Prostate gland (tissue), 2 donors: ENCODE data around the gene SCN5A. TPM values are rescaled to one million over a fixed set of nuclear protein-coding genes. Genes with fewer than 3 reads are reported as not detected.

Source experiments
- DNase-seq: peaks from one replicate; pipeline ENCODE4 v3.0.0-alpha.2; 2019; ENCODE audit warnings: low spot score
- H3K27ac ChIP-seq, 2 donors: fragments of 200-600 bp; sonication (generic); 2 replicates each; pipeline ENCODE4 v1.5.1; 2017 to 2019
- H3K27me3 ChIP-seq: fragments of 200-600 bp; sonication (generic); replicated peaks from 2 replicates; pipeline ENCODE4 v1.5.1; 2019; ENCODE audit not compliant: insufficient read depth
- H3K36me3 ChIP-seq, 2 donors: fragments of 200-600 bp; sonication (generic); 1 replicate in 1 of 2; 2 replicates in 1 of 2; pipeline versions ENCODE4 v1.5.1 to v1.8.1; 2017 to 2019
- H3K4me1 ChIP-seq: fragments of 200-600 bp; sonication (generic); replicated peaks from 2 replicates; pipeline ENCODE4 v1.5.1; 2019
- H3K4me3 ChIP-seq, 2 donors: fragments of 200-600 bp; sonication (generic); 2 replicates each; pipeline ENCODE4 v1.5.1; 2017 to 2019
- H3K9me3 ChIP-seq: fragments of 200-600 bp; sonication (generic); 2 replicates; pipeline ENCODE4 v1.5.1; 2017
- POLR2A ChIP-seq: fragments of 450-650 bp; IDR thresholded peaks from one replicate; pipeline ENCODE4 v1.6.1; 2016; ENCODE audit warnings: antibody characterized with exemption, mild to moderate bottlenecking
- POLR2AphosphoS5 ChIP-seq: sonication (generic); formaldehyde crosslinking; IDR thresholded peaks from one replicate; pipeline ENCODE4 v1.6.1; 2017; ENCODE audit warnings: antibody characterized with exemption
- WGBS: methylation state at CpG from one replicate; pipeline ENCODE4 v1.1.5; 2018; 5-methylcytosine and 5-hydroxymethylcytosine counted together
- intact Hi-C: fragments of 100-400 bp; cut with DNase I; formaldehyde crosslinking; loops from one replicate; pipeline ENCODE4 v1.14.2; 2022
- total RNA-seq, 2 donors: library from RNA; depleted of rRNA; stranded (reverse); fragments of >200 nt; gene quantifications; one replicate each; pipeline ENCODE4 v1.1.0, GENCODE V29; 2016
- TF ChIP-seq, protein P1 (sequence below), 4 experiments: fragments of 200-600 bp in 2 of 4; fragments of 450-650 bp in 2 of 4; sonication (generic) in 2 of 4; IDR thresholded peaks; 1 replicate in 3 of 4; 2 replicates in 1 of 4; pipeline ENCODE4 v1.5.1; 2016 to 2019; ENCODE audit warnings: antibody characterized with exemption in 4 of 4, mild to moderate bottlenecking in 2 of 4, moderate library complexity in 2 of 4

Gene SCN5A
- total RNA-seq, 2 donors from 2014 or later: 0.23 to 1.5 TPM

DNA sequence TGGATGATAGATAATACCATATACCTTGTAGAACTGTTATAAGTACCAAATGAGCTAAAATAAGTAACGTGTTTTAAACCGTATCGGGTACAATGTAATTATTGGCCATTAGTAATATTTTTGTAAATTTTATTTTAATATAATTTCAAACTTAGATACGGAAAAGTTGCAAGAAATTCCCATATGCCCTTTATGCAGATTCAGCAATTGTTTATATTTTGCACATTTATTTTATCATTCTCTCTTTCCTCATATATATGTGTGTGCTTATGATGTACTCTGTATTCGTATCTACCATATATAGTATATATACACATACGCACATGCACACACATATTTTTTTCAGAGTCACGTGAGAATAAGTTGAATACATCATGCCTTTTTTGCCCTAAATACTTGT is 114.9 kb downstream of the SCN5A start:
- intact Hi-C loops: loop anchor here (5.0 kb wide), 1 partner anchor 113 kb away; the partner anchor contains the start of gene SCN5A
- 98% methylated on average over 7 of the region's 7 CpGs for WGBS
- Histone ChIP-seq H3K4me1 (no peaks in the 10 kb centered on the region), H3K27me3 (no peaks in the 10 kb centered on the region), H3K4me3 (no peak overlapping the region), H3K9me3 (no peaks in the 10 kb centered on the region), H3K36me3 (no peaks in the 10 kb centered on the region), H3K27ac (no peak overlapping the region)
- no peak for DNase-seq
- TF ChIP-seq POLR2A (no peak), POLR2AphosphoS5 (no peak)
- TF ChIP-seq, protein P1, sequence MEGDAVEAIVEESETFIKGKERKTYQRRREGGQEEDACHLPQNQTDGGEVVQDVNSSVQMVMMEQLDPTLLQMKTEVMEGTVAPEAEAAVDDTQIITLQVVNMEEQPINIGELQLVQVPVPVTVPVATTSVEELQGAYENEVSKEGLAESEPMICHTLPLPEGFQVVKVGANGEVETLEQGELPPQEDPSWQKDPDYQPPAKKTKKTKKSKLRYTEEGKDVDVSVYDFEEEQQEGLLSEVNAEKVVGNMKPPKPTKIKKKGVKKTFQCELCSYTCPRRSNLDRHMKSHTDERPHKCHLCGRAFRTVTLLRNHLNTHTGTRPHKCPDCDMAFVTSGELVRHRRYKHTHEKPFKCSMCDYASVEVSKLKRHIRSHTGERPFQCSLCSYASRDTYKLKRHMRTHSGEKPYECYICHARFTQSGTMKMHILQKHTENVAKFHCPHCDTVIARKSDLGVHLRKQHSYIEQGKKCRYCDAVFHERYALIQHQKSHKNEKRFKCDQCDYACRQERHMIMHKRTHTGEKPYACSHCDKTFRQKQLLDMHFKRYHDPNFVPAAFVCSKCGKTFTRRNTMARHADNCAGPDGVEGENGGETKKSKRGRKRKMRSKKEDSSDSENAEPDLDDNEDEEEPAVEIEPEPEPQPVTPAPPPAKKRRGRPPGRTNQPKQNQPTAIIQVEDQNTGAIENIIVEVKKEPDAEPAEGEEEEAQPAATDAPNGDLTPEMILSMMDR (IDR thresholded peaks at IDR 0.05): no peak

GRCh38 chr3:38534180-38534579 is 115.3 kb downstream of the SCN5A start:
- TF ChIP-seq POLR2A (no peak), POLR2AphosphoS5 (no peak)
- TF ChIP-seq, protein P1 (IDR thresholded peaks at IDR 0.05): no peak
- 90% methylated on average over 2 of the region's 2 CpGs for WGBS
- no peaks in the 10 kb centered on the region for H3K9me3 ChIP-seq
- no peak for DNase-seq
- no peak overlapping the region for H3K27ac ChIP-seq
- H3K4me3 ChIP-seq: no peak overlapping the region
- H3K4me1 ChIP-seq: no peaks in the 10 kb centered on the region
- intact Hi-C loops: loop anchor here (5.0 kb wide), 1 partner anchor 113 kb away; the partner anchor contains the start of gene SCN5A
- H3K36me3 ChIP-seq: no peaks in the 10 kb centered on the region
- no peaks in the 10 kb centered on the region for H3K27me3 ChIP-seq

DNA sequence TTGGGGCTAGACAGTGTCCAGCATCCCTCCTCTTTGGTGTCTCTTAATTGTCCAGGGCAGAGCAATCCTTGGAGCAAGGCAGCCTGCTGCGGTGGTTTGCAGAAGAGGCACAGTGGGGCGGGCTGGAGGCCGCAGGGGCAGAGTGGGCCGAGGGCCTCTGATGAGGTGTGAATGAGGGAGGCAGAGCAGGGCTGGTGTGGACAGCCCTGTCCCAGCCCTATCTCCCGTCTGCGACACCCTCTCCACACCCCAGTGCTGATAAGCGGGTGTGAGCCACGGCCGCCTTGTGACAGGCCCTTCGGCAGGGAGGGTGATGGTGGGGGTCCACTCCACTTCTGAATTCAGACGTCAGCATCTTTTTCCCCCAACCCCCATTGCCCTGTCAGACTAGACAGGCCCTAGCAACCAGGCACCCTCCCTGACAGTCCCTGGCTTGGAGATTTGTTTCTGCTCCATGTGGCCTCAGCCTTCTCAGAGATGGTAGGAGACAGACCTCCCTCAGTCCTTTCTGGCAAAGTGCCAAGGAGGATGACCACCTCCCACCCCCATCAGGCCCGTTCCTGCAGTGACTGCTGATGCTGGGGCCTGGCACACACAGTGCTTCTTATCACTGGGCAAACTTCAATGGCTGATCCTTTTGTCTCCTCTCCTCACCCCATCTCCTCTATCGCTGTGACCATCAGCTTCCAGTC is 116.1 kb downstream of the SCN5A start:
- no peaks in the 10 kb centered on the region for H3K36me3 ChIP-seq
- intact Hi-C loops: loop anchor here (5.0 kb wide), 1 partner anchor 114 kb away; the partner anchor contains the start of gene SCN5A

GRCh38 chr3:38532529-38532928 is 117.0 kb downstream of the SCN5A start:
- TF ChIP-seq, protein P1 (IDR thresholded peaks at IDR 0.05): no peak
- TF ChIP-seq POLR2AphosphoS5: no peak
- TF ChIP-seq POLR2A: no peak
- no peaks in the 10 kb centered on the region for H3K4me1 ChIP-seq
- H3K9me3 ChIP-seq: no peaks in the 10 kb centered on the region
- 86% methylated on average over 3 of the region's 3 CpGs for WGBS
- H3K36me3 ChIP-seq: no peaks in the 10 kb centered on the region
- no peak overlapping the region for H3K27ac ChIP-seq
- intact Hi-C loops: loop anchor here (5.0 kb wide), 1 partner anchor 115 kb away; the partner anchor contains the start of gene SCN5A
- H3K4me3 ChIP-seq: no peak overlapping the region
- no peak for DNase-seq
- H3K27me3 ChIP-seq: no peaks in the 10 kb centered on the region

More for the DNA sequence above, 116.1 kb downstream of the SCN5A start:
- WGBS: 87% methylated on average over 13 of the region's 13 CpGs
- TF ChIP-seq POLR2A (no peak), POLR2AphosphoS5 (no peak)
- TF ChIP-seq, protein P1 (IDR thresholded peaks at IDR 0.05): no peak
- no peaks in the 10 kb centered on the region for H3K9me3 ChIP-seq
- no peaks in the 10 kb centered on the region for H3K4me1 ChIP-seq
- H3K27me3 ChIP-seq: no peaks in the 10 kb centered on the region
- no peak overlapping the region for H3K4me3 ChIP-seq
- DNase-seq: no peak
- H3K27ac ChIP-seq: no peak overlapping the region

DNA sequence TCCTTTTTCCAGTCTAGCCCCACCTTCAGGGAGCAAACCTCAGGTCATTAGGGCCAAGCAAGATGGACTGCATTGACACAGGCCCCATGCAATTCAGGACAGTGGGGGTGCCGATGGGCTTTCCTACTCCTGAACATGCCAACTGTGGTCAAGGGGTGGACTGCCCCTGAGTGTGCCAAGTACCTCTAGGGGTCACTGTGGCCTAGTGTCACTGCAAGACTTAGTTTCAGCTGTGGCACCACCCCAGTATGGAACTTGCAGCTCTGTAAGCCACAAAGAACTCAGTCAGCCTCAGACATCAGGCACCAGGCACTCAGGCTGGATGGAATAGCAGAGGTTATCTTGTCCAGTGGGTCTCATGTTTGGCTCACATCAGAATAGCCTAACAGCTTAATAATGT is 121.0 kb downstream of the SCN5A start:
- Histone ChIP-seq H3K36me3 (peaks cover 0 to 5% of the 10 kb centered on the region in 2 donors), H3K4me1 (no peaks in the 10 kb centered on the region), H3K4me3 (no peak overlapping the region), H3K27ac (no peak overlapping the region), H3K9me3 (no peaks in the 10 kb centered on the region), H3K27me3 (no peaks in the 10 kb centered on the region)
- WGBS: 100% methylated on average over 1 of the region's 1 CpG
- DNase-seq: no peak
- intact Hi-C loops: loop anchor here (10.0 kb wide), 1 partner anchor 496 kb away; no protein-coding TSS in a partner anchor
- TF ChIP-seq POLR2AphosphoS5 (no peak), POLR2A (no peak)
- TF ChIP-seq, protein P1 (IDR thresholded peaks at IDR 0.05): no peak
